Sciatic nerve (tissue), 2 donors: ENCODE results near the gene TUFT1. TPM values are rescaled to one million over a fixed set of nuclear protein-coding genes. Genes with fewer than 3 reads are reported as not detected.

Experiments
- ATAC-seq: fragments of 200-7000 bp; cut with Tn5 transposase; one replicate; pipeline ENCODE4 v1.9.1; 2020; ENCODE audit warnings: mild to moderate bottlenecking, moderate library complexity
- DNase-seq: peaks from one replicate; pipeline ENCODE4 v3.0.0-alpha.2; 2020; ENCODE audit warnings: low spot score
- intact Hi-C: fragments of 100-400 bp; cut with DNase I; formaldehyde crosslinking; loops from one replicate; pipeline ENCODE4 v1.14.2; 2022
- total RNA-seq: library from RNA; stranded (reverse); fragmentation: NEBNext Ultra II Directional; extraction: Animal tissue kit (Norgen Biotek cat#: 25700); gene quantifications from one replicate; pipeline ENCODE4 v1.2.1, GENCODE V29; 2021
- donor health status: DM: no; HTN: no; CAD: no.
- donor health status: DM: no; HTN: no; CAD: no.

TUFT1 gene, protein sequence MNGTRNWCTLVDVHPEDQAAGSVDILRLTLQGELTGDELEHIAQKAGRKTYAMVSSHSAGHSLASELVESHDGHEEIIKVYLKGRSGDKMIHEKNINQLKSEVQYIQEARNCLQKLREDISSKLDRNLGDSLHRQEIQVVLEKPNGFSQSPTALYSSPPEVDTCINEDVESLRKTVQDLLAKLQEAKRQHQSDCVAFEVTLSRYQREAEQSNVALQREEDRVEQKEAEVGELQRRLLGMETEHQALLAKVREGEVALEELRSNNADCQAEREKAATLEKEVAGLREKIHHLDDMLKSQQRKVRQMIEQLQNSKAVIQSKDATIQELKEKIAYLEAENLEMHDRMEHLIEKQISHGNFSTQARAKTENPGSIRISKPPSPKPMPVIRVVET
- 3.2 TPM for total RNA-seq

DNA sequence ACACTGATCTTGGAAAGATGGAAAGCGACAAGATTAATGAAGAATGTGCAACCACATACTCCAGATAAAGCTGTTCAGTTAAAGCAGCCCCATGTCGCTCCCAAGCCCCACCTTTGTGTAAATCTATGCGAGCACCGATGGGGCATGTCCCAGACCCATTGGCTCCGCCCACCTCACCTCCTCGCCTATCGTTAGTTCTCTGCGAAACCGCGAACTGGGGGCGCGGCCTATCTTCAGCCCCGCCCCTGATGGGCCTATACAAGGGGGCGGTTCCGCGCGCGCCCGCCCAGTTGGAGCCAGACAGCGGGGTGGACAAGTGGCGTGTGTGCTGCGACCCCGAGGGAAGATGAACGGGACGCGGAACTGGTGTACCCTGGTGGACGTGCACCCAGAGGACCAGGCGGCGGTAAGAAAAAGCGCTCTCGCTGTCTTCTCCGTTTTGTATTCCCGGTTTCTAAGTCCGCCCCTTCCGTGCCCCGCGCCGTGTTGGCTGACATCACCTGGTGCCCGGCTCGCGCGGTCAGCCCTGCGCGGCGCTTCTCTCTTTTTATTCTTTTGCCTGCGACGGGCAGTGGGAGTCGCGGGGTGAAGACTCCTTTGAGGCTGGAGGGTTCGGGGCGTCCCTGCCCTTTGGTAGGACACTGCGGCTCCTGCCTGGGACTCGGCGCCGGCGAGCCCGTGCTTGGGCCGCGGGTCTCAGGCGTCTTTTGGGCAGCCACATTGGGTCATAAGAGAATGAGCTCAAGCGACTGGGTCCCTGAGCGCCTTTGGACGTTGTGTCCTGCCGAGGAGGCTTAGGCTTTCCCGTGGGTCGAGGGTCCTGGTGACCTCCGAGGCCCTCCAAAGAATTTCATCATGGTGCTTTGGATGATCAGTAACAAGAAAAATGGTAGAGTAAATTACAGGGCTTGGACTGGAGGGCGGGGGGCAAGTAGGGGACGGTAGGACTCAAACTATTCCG is at the start of gene TUFT1:
TUFT1 (plus strand) TSS at position 289 of the 961 bp plus-strand sequence; CDS start at position 347, 58 bp downstream.
- DNase-seq (peak; percentile 95), ATAC-seq (peak; percentile 97)
- intact Hi-C loops = no loop called here

DNA sequence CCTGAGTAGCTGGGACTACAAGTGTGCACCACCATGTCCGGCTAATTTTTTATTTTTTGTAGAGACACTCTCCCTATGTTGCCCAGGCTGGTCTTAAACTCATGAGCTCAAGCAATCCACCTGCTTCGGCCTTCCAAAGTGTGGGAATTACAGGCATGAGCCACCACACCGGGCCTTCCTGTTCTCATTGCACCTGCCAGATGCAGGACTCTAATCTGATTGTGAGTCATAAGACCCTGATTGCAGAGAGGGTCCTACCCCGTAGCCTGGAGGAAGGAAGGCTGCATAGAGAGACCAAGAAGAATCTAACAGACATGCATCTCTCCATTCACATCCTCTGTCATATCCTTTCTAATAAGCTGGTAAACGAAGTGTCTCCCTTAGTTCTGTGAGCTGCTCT is 48.5 kb upstream of the TUFT1 start:
- intact Hi-C loops = no loop called here
- DNase-seq (no peak), ATAC-seq (no peak)

DNA sequence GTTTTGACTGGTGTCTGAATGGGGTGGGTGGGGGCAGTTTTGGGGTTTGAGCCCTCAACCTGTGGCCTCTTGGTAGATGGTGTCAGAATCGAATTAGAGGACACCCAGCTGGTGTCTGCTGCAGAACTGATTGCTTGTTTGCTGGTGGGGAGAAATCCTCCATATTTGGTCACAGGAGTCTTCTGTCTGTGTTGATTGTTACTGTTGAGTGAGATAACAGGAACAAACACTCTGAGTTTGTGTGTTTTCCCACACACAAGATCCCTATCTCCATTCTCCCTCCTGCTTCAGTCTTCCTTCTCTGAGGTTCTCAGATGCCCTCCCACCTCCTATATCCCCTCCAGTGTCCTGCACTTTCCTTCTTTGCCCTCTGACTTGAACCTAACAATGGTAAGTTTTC is 48.0 kb upstream of the TUFT1 start:
- DNase-seq (no peak), ATAC-seq (no peak)
- intact Hi-C loops = no loop called here

DNA sequence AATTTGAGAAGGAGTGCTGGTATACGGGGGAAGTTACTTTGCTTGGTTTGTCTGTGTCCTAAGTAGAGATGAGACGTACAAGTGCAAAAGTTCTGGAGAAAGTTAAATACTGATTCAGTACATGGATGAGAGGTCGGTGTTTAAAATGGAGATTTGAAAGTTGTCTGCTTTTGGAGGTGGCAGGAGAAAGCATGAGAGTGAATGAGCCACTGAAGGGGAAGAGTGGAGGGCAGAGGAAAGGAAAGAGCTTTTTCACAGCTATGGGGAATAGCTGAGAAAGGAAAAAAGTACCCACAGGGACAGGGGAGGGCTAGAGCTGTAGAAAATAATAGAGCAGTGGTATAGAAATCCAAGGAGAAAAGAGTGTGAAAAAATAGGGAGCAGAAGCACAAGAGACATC is 47.1 kb upstream of the TUFT1 start:
- ATAC-seq = no peak
- intact Hi-C loops = no loop called here
- no peak for DNase-seq

GRCh38 chr1:151494741-151495281 is 45.3 kb upstream of the TUFT1 start:
- intact Hi-C loops = no loop called here
- DNase-seq (no peak), ATAC-seq (peak; percentile 70)

DNA sequence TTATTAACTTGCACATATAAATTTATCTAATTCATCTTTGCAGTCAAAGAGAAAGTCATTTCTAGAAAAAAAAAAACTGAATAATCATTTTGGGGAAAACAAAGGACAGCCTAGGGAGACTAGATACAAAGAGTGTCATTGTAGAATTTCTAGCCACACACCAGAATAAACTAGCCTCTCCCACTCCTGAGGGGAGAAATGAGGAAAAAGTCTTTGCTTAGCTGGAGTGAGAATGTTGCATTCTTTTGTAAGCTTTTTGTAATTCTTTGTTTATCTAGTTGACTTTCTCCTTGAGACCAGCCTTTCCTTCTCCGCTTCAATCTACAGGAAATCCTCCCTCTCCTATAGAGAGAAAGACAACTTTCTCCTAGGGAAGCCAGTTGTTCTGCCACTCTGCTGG is 44.8 kb upstream of the TUFT1 start:
- no peak for DNase-seq
- intact Hi-C loops = no loop called here
- peak; percentile 88 for ATAC-seq

DNA sequence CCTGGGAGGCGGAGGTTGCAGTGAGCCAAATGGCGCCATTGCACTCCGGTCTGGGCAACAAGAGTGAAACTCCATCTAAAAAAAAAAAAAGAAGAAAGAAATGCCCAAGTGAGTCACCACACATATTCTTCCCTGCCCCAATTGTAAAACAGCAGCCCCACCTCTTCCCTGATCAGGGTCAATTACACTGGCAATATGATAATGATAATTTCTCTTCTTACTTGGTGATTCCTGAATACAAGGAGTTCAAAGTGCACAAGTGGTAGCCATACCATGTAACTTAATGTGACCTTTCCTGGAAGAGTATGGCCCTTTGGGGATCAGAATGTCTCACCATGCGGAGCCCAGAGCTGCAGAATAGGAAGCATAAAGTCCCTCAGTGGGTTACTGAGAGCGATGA is 40.7 kb upstream of the TUFT1 start:
- DNase-seq (no peak), ATAC-seq (no peak)
- intact Hi-C loops = no loop called here

DNA sequence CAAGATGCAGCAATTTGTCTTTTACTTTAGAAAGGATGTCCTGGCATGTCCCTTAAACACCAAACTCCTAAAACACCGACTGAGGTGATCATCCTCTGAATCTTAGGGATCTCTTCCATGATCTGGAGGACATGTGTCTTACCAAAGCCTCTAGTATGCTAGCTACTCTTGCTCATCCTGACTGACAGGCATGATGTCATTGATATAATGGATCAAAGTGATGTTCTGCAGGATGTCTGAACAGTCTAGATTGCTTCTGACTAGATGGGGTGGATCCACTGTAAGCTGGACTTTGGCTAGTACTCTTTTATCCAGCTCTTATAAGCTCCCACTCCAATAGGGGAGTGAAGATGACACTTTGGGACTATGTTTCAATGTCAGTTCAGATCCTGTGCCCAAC is 40.2 kb upstream of the TUFT1 start:
- no peak for DNase-seq
- intact Hi-C loops = no loop called here

DNA sequence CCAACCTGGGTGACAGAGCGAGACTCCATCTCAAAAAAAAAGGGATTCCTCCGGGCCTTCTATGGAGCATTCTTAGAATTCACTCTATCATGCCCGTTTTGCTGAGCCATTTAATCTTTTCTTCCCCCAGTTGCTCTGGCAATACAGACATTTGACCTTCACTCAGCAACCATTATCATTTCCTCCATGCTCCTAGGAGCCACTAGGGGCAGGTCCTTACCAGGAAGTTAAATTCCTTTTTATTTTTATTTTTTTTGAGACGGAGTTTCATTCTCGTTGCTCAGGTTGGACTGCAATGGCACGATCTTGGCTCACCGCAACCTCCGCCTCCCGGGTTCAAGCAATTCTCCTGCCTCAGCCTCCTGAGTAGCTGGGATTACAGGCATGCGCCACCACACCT is 38.6 kb upstream of the TUFT1 start:
- ATAC-seq (no peak), DNase-seq (no peak)
- intact Hi-C loops = no loop called here

More for the DNA sequence above, 40.2 kb upstream of the TUFT1 start:
- no peak for ATAC-seq

DNA sequence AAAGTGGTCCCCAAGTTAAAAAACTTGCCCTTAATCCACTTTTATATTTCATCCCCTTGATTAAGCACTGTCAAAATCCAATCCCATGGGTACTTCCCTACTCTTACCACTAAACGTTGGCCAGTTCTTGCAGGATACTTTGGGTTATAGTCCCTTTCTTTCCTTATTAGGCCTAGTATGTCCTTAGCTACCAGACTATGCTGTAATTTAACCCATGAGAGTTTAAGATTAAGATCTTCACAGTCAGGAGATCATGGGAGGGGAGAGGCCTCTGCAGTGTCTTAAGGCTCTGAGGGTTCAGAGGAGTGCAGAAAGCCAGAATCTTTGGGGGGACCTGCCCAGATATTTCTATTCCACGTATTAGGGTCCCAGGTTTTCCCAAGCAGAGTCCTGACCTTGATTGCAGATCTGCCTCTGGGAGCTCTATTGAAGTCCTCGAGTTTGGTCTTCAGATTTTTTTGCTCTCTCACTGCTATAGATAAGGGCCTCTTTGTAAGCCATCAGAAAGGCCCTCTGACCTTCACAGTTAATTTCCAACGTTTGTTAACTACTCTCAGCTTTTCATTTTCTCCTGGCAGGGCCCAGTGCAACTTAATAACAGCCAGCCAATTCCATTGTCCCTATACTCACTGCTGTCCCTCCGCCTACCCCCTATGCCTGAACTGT is 37.9 kb upstream of the TUFT1 start:
- intact Hi-C loops = no loop called here
- no peak for DNase-seq
- ATAC-seq = no peak

- intact Hi-C loops = no loop called here
- no peak for DNase-seq
- ATAC-seq = no peak
Observed at GRCh38 chr1:151502859-151503780, 37.0 kb upstream of the TUFT1 start.

DNA sequence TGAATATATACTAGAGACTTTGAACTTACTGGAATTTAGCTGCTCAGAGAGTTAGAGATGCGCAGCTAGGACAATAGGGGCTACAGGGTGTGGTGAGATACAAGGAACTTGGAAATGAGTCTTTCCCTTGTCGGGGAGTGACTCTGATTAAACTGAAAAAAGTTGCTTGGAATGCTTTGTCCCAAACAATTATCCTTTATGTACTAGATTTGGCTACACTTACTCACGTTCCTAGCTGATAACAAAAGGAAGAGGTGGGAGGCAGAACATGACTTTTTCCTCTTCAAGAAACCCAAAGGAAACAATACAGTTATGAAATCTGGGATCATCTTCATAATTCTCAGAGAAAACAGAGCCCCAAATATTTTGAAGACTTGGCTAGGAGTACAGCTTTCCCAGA is 35.9 kb upstream of the TUFT1 start:
- DNase-seq = no peak
- no peak for ATAC-seq
- intact Hi-C loops = no loop called here

- ATAC-seq = no peak
- DNase-seq = no peak
- intact Hi-C loops = no loop called here
Observed at GRCh38 chr1:151504759-151505158, 35.4 kb upstream of the TUFT1 start.

- intact Hi-C loops = no loop called here
- no peak for ATAC-seq
- no peak for DNase-seq
Observed at GRCh38 chr1:151508833-151509232, 31.3 kb upstream of the TUFT1 start.

GRCh38 chr1:151509350-151510019 is 30.6 kb upstream of the TUFT1 start:
- no peak for DNase-seq
- intact Hi-C loops = no loop called here
- ATAC-seq = no peak

GRCh38 chr1:151510020-151510405 is 30.1 kb upstream of the TUFT1 start:
- intact Hi-C loops = no loop called here
- DNase-seq (no peak), ATAC-seq (no peak)

DNA sequence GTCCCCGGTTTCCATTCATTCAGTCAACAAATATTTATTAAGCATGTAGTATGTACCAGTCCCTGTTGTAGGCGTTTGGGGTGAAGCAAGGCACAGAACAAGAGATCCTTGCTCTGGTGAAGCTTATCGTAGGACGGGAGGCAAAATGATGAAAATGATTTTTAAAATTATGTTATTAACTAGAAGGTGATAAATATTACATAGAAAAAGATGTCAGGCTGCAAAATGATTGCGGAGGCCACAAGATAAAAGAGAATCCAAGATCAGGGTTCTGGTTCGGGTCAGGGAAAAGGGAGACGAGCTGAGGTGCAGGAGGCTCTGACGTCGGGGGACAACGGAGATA is 29.5 kb upstream of the TUFT1 start:
- DNase-seq (no peak), ATAC-seq (no peak)
- intact Hi-C loops = no loop called here
